GM12878 (cell line): ENCODE measurements around the gene PHACTR1. TPM values are rescaled to one million over a fixed set of nuclear protein-coding genes. Genes with fewer than 3 reads are reported as not detected.

Experiments
- ATAC-seq: fragments of 200-7000 bp; cut with Tn5 transposase; 3 replicates; pipeline ENCODE4 v1.9.1; 2020; ENCODE audit warnings: mild to moderate bottlenecking, moderate library complexity
- BruUV-seq: library from RNA; stranded (reverse); fragments of 400-500 nt; replicated peaks from 2 replicates; lab custom pipeline; 2021; lab: Mats Ljungman, UMichigan
- CTCF ChIA-PET: fragments of 300-600 bp; sonication (Branson Sonifier 250); formaldehyde crosslinking; extraction: SDS; loops from one replicate; lab custom pipeline; 2021; ENCODE audit warnings: inconsistent platforms; lab: Yijun Ruan, JAX
- POLR2A ChIA-PET: fragments of 350-600 bp; formaldehyde crosslinking; extraction: SDS; loops from one replicate; lab custom pipeline; 2021; ENCODE audit warnings: inconsistent platforms; lab: Charles Lee
- RAD21 ChIA-PET: fragments of 300-600 bp; sonication (Branson Sonifier 250); formaldehyde crosslinking; loops from one replicate; lab custom pipeline; 2023; ENCODE audit warnings: antibody characterized with exemption; ENCODE audit not compliant: unreplicated experiment; lab: Charles Lee
- SMC1A ChIA-PET: fragments of 300-600 bp; sonication (Branson Sonifier 250); formaldehyde crosslinking; loops from one replicate; lab custom pipeline; 2023; ENCODE audit not compliant: unreplicated experiment, uncharacterized antibody; lab: Charles Lee
- DNase-seq: peaks from one replicate; pipeline ENCODE4 v3.0.0-alpha.2; 2011; ENCODE audit warnings: low read depth, low spot score
- FAIRE-seq: peaks from 3 replicates; lab custom pipeline; 2011; peaks lifted over from hg19 to GRCh38; lab: Jason Lieb, UNC
- H2AFZ ChIP-seq: 2 replicates; pipeline ENCODE4 v1.6.0; 2011; ENCODE audit warnings: low read depth, low read length, control low read depth; ENCODE audit not compliant: control insufficient read depth
- H3K27ac ChIP-seq: 2 replicates; pipeline ENCODE4 v1.5.1; 2011; ENCODE audit warnings: control low read depth; ENCODE audit not compliant: control insufficient read depth, insufficient read depth
- H3K27me3 ChIP-seq, 2 experiments: replicated peaks in 1 of 2; 2 replicates each; pipeline versions ENCODE4 v1.6.0 to v1.6.1; 2011; ENCODE audit warnings: low read length in 1 of 2; ENCODE audit not compliant: control insufficient read depth in 2 of 2, insufficient read depth in 2 of 2
- H3K36me3 ChIP-seq, 2 experiments: 2 replicates each; pipeline ENCODE4 v1.5.1; 2011; ENCODE audit warnings: low read length in 1 of 2; ENCODE audit not compliant: control insufficient read depth in 2 of 2, insufficient read depth in 2 of 2
- H3K4me1 ChIP-seq: 2 replicates; pipeline ENCODE4 v1.6.1; 2011; ENCODE audit warnings: mild to moderate bottlenecking, low read length, moderate library complexity, mixed read lengths; ENCODE audit not compliant: control insufficient read depth, insufficient read depth
- H3K4me2 ChIP-seq: 2 replicates; pipeline ENCODE4 v1.6.0; 2011; ENCODE audit warnings: control low read depth; ENCODE audit not compliant: control insufficient read depth, insufficient read depth
- H3K4me3 ChIP-seq: fragments of 200-600 bp; sonication (generic); 2 replicates; pipeline ENCODE4 v1.5.1; 2016
- H3K79me2 ChIP-seq: 2 replicates; pipeline ENCODE4 v1.6.0; 2011; ENCODE audit warnings: low read length; ENCODE audit not compliant: control insufficient read depth, insufficient read depth
- H3K9ac ChIP-seq: 2 replicates; pipeline ENCODE4 v1.8.0; 2011; ENCODE audit warnings: low read length, control low read depth, mixed read lengths; ENCODE audit not compliant: control insufficient read depth, insufficient read depth
- H3K9me3 ChIP-seq: replicated peaks from 3 replicates; pipeline ENCODE4 v1.5.1; 2011; ENCODE audit warnings: mild to moderate bottlenecking, low read length; ENCODE audit not compliant: control insufficient read depth, insufficient read depth
- H4K20me1 ChIP-seq: 2 replicates; pipeline ENCODE4 v1.6.0; 2011; ENCODE audit not compliant: control insufficient read depth, insufficient read depth
- CBX3 ChIP-seq: fragments of 200-600 bp; sonication (generic); IDR thresholded peaks from 2 replicates; pipeline ENCODE4 v1.6.1; 2016; ENCODE audit warnings: low read depth, borderline replicate concordance
- CEBPB ChIP-seq, 2 experiments: fragments of 150-350 bp in 1 of 2; IDR thresholded peaks; 2 replicates each; pipeline ENCODE4 v1.6.1; 2012 to 2014; ENCODE audit warnings: low read depth in 2 of 2, low read length in 2 of 2, borderline replicate concordance in 1 of 2, inconsistent platforms in 1 of 2
- CHD2 ChIP-seq: IDR thresholded peaks from 2 replicates; pipeline ENCODE4 v1.6.1; 2011; ENCODE audit warnings: low read depth, low read length, improper control_type of control experiment, borderline replicate concordance
- FOXM1 ChIP-seq: IDR thresholded peaks from 2 replicates; pipeline ENCODE4 v1.6.1; 2012; ENCODE audit warnings: low read depth, mild to moderate bottlenecking, inconsistent platforms, low read length, moderate library complexity
- JUND ChIP-seq: IDR thresholded peaks from 2 replicates; pipeline ENCODE4 v1.6.1; 2012; ENCODE audit warnings: low read depth, mild to moderate bottlenecking, low read length, improper control_type of control experiment, moderate library complexity
- MTA2 ChIP-seq: fragments of 450-650 bp; IDR thresholded peaks from 2 replicates; pipeline ENCODE4 v1.6.1; 2016; ENCODE audit warnings: low read depth, mild to moderate bottlenecking, moderate library complexity
- MXI1 ChIP-seq: fragments of 150-350 bp; IDR thresholded peaks from 2 replicates; pipeline ENCODE4 v1.6.1; 2011; ENCODE audit warnings: low read depth, mild to moderate bottlenecking, inconsistent platforms, low read length, improper control_type of control experiment
- NBN ChIP-seq: fragments of 450-650 bp; IDR thresholded peaks from 2 replicates; pipeline ENCODE4 v1.6.1; 2016
- PAX8 ChIP-seq: fragments of 450-650 bp; IDR thresholded peaks from 2 replicates; pipeline ENCODE4 v1.6.1; 2017; ENCODE audit warnings: mild to moderate bottlenecking, moderate library complexity
- SP1 ChIP-seq: IDR thresholded peaks from one replicate; pipeline ENCODE4 v1.6.1; 2011; ENCODE audit warnings: low read depth, low read length
- TAF1 ChIP-seq: IDR thresholded peaks from 2 replicates; pipeline ENCODE4 v1.6.1; 2011; ENCODE audit warnings: mild to moderate bottlenecking, low read depth, low read length, borderline replicate concordance
- ZNF207 ChIP-seq: fragments of 450-650 bp; IDR thresholded peaks from 2 replicates; pipeline ENCODE4 v1.6.1; 2014; ENCODE audit warnings: antibody characterized with exemption, mild to moderate bottlenecking, borderline replicate concordance
- ZNF592 ChIP-seq: fragments of 450-650 bp; IDR thresholded peaks from 2 replicates; pipeline ENCODE4 v1.6.1; 2017; ENCODE audit warnings: mild to moderate bottlenecking, moderate library complexity
- ZSCAN29 ChIP-seq: fragments of 450-650 bp; IDR thresholded peaks from 2 replicates; pipeline ENCODE4 v1.6.1; 2017; ENCODE audit warnings: mild to moderate bottlenecking, moderate library complexity
- WGBS: methylation state at CpG from one replicate; pipeline ENCODE4 v1.1.6; 2016; ENCODE audit warnings: low lambda C conversion rate; ENCODE audit not compliant: insufficient replicate concordance, insufficient coverage; ENCODE audit errors: missing lambda C conversion rate; 5-methylcytosine and 5-hydroxymethylcytosine counted together
- in situ Hi-C: fragments of 300-500 bp; cut with MboI; formaldehyde crosslinking; loops from 9 replicates; pipeline ENCODE4 v1.14.3; 2018; ENCODE audit warnings: mixed read lengths
- intact Hi-C: fragments of 100-400 bp; cut with micrococcal nuclease; formaldehyde crosslinking; loops from one replicate; pipeline ENCODE4 v1.14.2; 2022; ENCODE audit not compliant: unreplicated experiment
- polyA plus RNA-seq, 11 experiments: library from polyadenylated mRNA; depleted of rRNA in 4 of 11; unstranded in 6 of 11; stranded (reverse) in 5 of 11; fragments of >200 nt; fragmentation: Nextera tagmentation in 4 of 11; fragmentation: Illumina TruSeq in 1 of 11; extraction: Ambion mirVana in 4 of 11; extraction: Trizol in 1 of 11; gene quantifications; 1 replicate in 1 of 11; 2 replicates in 10 of 11; pipeline versions ENCODE4 v1.2.1 to v1.2.3, GENCODE V29; 2011 to 2016; ENCODE audit warnings: inconsistent platforms in 2 of 11, missing spikeins in 2 of 11, low read depth in 1 of 11
- total RNA-seq, 4 experiments: library from RNA; depleted of rRNA in 3 of 4; stranded (reverse); fragments of >200 nt in 3 of 4; fragmentation: Illumina TruSeq in 1 of 4; extraction: Trizol in 1 of 4; gene quantifications; 2 replicates each; pipeline versions ENCODE4 v1.2.1 to v1.2.3, GENCODE V29; 2013 to 2021

Gene PHACTR1
- total and polyA plus RNA-seq, 10 of the 15 experiments (the other 5 are each of a cell fraction or from before 2014, with no cell fraction given): 34.2 to 94.6 (median 62.3) TPM

GRCh38 chr6:12753036-12753435 is 36.5 kb downstream of the PHACTR1 start:
- no peak overlapping the region for H3K4me2 ChIP-seq
- in situ Hi-C loops: no loop called here
- intact Hi-C loops: no loop called here
- ChIA-PET RAD21 (no interaction called here), CTCF (no interaction called here), POLR2A (no interaction called here), SMC1A (interaction anchor here (0.6 kb wide), 1 partner anchor 316 kb away, joined by 3 read pairs; no protein-coding TSS in a partner anchor)
- H3K27ac ChIP-seq: no peak overlapping the region
- DNase-seq (no peak), FAIRE-seq (no peak), ATAC-seq (no peak)
- H3K4me3 ChIP-seq: no peak overlapping the region
- no peaks in the 10 kb centered on the region for H3K4me1 ChIP-seq
- no peaks in the 10 kb centered on the region for H3K79me2 ChIP-seq
- no peaks in the 10 kb centered on the region for H3K36me3 ChIP-seq
- no peak overlapping the region for H2AFZ ChIP-seq
- H3K9me3 ChIP-seq: no peaks in the 10 kb centered on the region; the same call in 2 of the 3 replicates
- WGBS: 26% methylated on average over 2 of the region's 2 CpGs
- no TSS peak for BruUV-seq
- H3K9ac ChIP-seq: no peak overlapping the region
- H4K20me1 ChIP-seq: no peaks in the 10 kb centered on the region
- H3K27me3 ChIP-seq: peaks cover 0 to 5% of the 10 kb centered on the region in 2 experiments; a peak in 2 of 4 replicates
- no peak for TF ChIP-seq SP1
- TF ChIP-seq CEBPB (IDR thresholded peaks at IDR 0.05; ENCODE audit: borderline replicate concordance in 1 of 2, low read depth in 2 of 2, low read length in 2 of 2): no peak
- TF ChIP-seq ZNF592: no peak
- no peak for TF ChIP-seq JUND
- TF ChIP-seq FOXM1: no peak
- no peak for TF ChIP-seq ZSCAN29
- TF ChIP-seq MTA2: no peak
- TF ChIP-seq ZNF207: no peak
- no peak for TF ChIP-seq TAF1
- no peak for TF ChIP-seq NBN
- no peak for TF ChIP-seq CBX3
- no peak for TF ChIP-seq MXI1
- no peak for TF ChIP-seq CHD2
- no peak for TF ChIP-seq PAX8
